Memory B cell (primary cell): ENCODE measurements around the gene FLCN.

Experiments
- ATAC-seq: fragments of 150-1000 bp; cut with Tn5 transposase; 2 replicates; pipeline ENCODE4 v1.10.0; 2021; ENCODE audit warnings: low read depth, mild to moderate bottlenecking, moderate library complexity
- DNase-seq, 2 donors: peaks; one replicate each; pipeline ENCODE4 v3.0.0; 2022; ENCODE audit warnings: low spot score in 2 of 2
- H3K27ac Mint-ChIP-seq: one replicate; pipeline ENCODE4 v1.8.0; 2022; ENCODE audit warnings: mild to moderate bottlenecking, moderate library complexity, mixed read lengths
- H3K27me3 Mint-ChIP-seq: one replicate; pipeline ENCODE4 v1.8.0; 2022; ENCODE audit warnings: mixed read lengths
- H3K36me3 Mint-ChIP-seq: one replicate; pipeline ENCODE4 v1.8.0; 2022; ENCODE audit warnings: mild to moderate bottlenecking, mixed read lengths
- H3K4me1 Mint-ChIP-seq: one replicate; pipeline ENCODE4 v1.8.0; 2022; ENCODE audit warnings: mixed read lengths
- H3K4me3 Mint-ChIP-seq: one replicate; pipeline ENCODE4 v1.8.0; 2022; ENCODE audit warnings: mild to moderate bottlenecking, moderate library complexity, mixed read lengths
- H3K9me3 Mint-ChIP-seq: one replicate; pipeline ENCODE4 v1.8.0; 2022; ENCODE audit warnings: mixed read lengths

FLCN gene

GRCh38 chr17:17180141-17180603, 56.8 kb downstream of the FLCN start:
- DNase-seq (no peak), ATAC-seq (no peak)
- Mint-ChIP-seq H3K4me1 (peaks cover 34% of the 10 kb centered on the region), H3K4me3 (no peak overlapping the region), H3K9me3 (no peaks in the 10 kb centered on the region), H3K27me3 (no peaks in the 10 kb centered on the region), H3K27ac (peak overlapping the region; percentile 76), H3K36me3 (peaks cover 26% of the 10 kb centered on the region)

- DNase-seq (no peak), ATAC-seq (no peak)
- Mint-ChIP-seq H3K4me1 (peaks cover 34% of the 10 kb centered on the region), H3K4me3 (no peak overlapping the region), H3K27ac (peak overlapping the region; percentile 76), H3K27me3 (no peaks in the 10 kb centered on the region), H3K36me3 (peaks cover 26% of the 10 kb centered on the region), H3K9me3 (no peaks in the 10 kb centered on the region)
Observed at GRCh38 chr17:17179371-17179827, 57.6 kb downstream of the FLCN start.

- no peak overlapping the region for H3K27ac Mint-ChIP-seq
- no peak for DNase-seq
- H3K27me3 Mint-ChIP-seq = no peaks in the 10 kb centered on the region
- H3K4me3 Mint-ChIP-seq = no peak overlapping the region
- H3K9me3 Mint-ChIP-seq = no peaks in the 10 kb centered on the region
- peaks cover 33% of the 10 kb centered on the region for H3K4me1 Mint-ChIP-seq
- peaks cover 29% of the 10 kb centered on the region for H3K36me3 Mint-ChIP-seq
- no peak for ATAC-seq
Observed at GRCh38 chr17:17177176-17177575, 59.8 kb downstream of the FLCN start.

GRCh38 chr17:17176341-17176740, 60.6 kb downstream of the FLCN start:
- Mint-ChIP-seq H3K9me3 (no peaks in the 10 kb centered on the region), H3K27ac (peak overlapping the region; percentile 47), H3K36me3 (peaks cover 31% of the 10 kb centered on the region), H3K27me3 (no peaks in the 10 kb centered on the region), H3K4me3 (no peak overlapping the region), H3K4me1 (peaks cover 25% of the 10 kb centered on the region)
- DNase-seq (no peak), ATAC-seq (no peak)

- H3K4me3 Mint-ChIP-seq = peak overlapping the region; percentile 17
- DNase-seq (peak; percentile 42 to 51), ATAC-seq (peak; percentile 96)
- no peaks in the 10 kb centered on the region for H3K27me3 Mint-ChIP-seq
- H3K9me3 Mint-ChIP-seq = no peaks in the 10 kb centered on the region
- H3K4me1 Mint-ChIP-seq = peaks cover 25% of the 10 kb centered on the region
- peaks cover 30% of the 10 kb centered on the region for H3K36me3 Mint-ChIP-seq
- peak overlapping the region; percentile 47 for H3K27ac Mint-ChIP-seq
Observed at GRCh38 chr17:17175917-17176316, 61.1 kb downstream of the FLCN start.

- H3K9me3 Mint-ChIP-seq = no peaks in the 10 kb centered on the region
- H3K27ac Mint-ChIP-seq = peak overlapping the region; percentile 47
- H3K4me1 Mint-ChIP-seq = peaks cover 19% of the 10 kb centered on the region
- DNase-seq (no peak), ATAC-seq (no peak)
- no peaks in the 10 kb centered on the region for H3K27me3 Mint-ChIP-seq
- no peak overlapping the region for H3K4me3 Mint-ChIP-seq
- H3K36me3 Mint-ChIP-seq = peaks cover 25% of the 10 kb centered on the region
Observed at GRCh38 chr17:17175340-17175739, 61.6 kb downstream of the FLCN start.

- H3K4me3 Mint-ChIP-seq = no peak overlapping the region
- ATAC-seq = no peak
- H3K27me3 Mint-ChIP-seq = no peaks in the 10 kb centered on the region
- peaks cover 22% of the 10 kb centered on the region for H3K36me3 Mint-ChIP-seq
- H3K4me1 Mint-ChIP-seq = peaks cover 13% of the 10 kb centered on the region
- no peak for DNase-seq
- no peak overlapping the region for H3K27ac Mint-ChIP-seq
- no peaks in the 10 kb centered on the region for H3K9me3 Mint-ChIP-seq
Observed at GRCh38 chr17:17173921-17174320, 63.0 kb downstream of the FLCN start.

GRCh38 chr17:17172990-17173389, 64.0 kb downstream of the FLCN start:
- Mint-ChIP-seq H3K4me1 (peaks cover 17% of the 10 kb centered on the region), H3K27ac (no peak overlapping the region), H3K27me3 (no peaks in the 10 kb centered on the region), H3K9me3 (no peaks in the 10 kb centered on the region), H3K4me3 (no peak overlapping the region), H3K36me3 (peaks cover 21% of the 10 kb centered on the region)
- DNase-seq (no peak), ATAC-seq (no peak)

GRCh38 chr17:17172001-17172939, 64.7 kb downstream of the FLCN start:
- no peak for ATAC-seq
- Mint-ChIP-seq H3K4me3 (no peak overlapping the region), H3K9me3 (no peaks in the 10 kb centered on the region), H3K4me1 (peaks cover 17% of the 10 kb centered on the region), H3K36me3 (peaks cover 20% of the 10 kb centered on the region), H3K27me3 (no peaks in the 10 kb centered on the region), H3K27ac (no peak overlapping the region)
- no peak for DNase-seq

- H3K36me3 Mint-ChIP-seq = peaks cover 19% of the 10 kb centered on the region
- ATAC-seq (no peak), DNase-seq (no peak)
- peaks cover 13% of the 10 kb centered on the region for H3K4me1 Mint-ChIP-seq
- no peaks in the 10 kb centered on the region for H3K27me3 Mint-ChIP-seq
- no peaks in the 10 kb centered on the region for H3K9me3 Mint-ChIP-seq
- H3K4me3 Mint-ChIP-seq = no peak overlapping the region
- peak overlapping the region; percentile 46 for H3K27ac Mint-ChIP-seq
Observed at GRCh38 chr17:17171186-17171585, 65.8 kb downstream of the FLCN start.

- Mint-ChIP-seq H3K9me3 (no peaks in the 10 kb centered on the region), H3K4me3 (no peak overlapping the region)
Observed at GRCh38 chr17:17170346-17170985, 66.5 kb downstream of the FLCN start.

GRCh38 chr17:17169396-17169795, 67.6 kb downstream of the FLCN start:
- DNase-seq (no peak), ATAC-seq (no peak)
- H3K4me3 Mint-ChIP-seq = no peak overlapping the region
- H3K27ac Mint-ChIP-seq = no peak overlapping the region
- H3K36me3 Mint-ChIP-seq = peaks cover 27% of the 10 kb centered on the region
- no peaks in the 10 kb centered on the region for H3K9me3 Mint-ChIP-seq
- H3K27me3 Mint-ChIP-seq = no peaks in the 10 kb centered on the region
- H3K4me1 Mint-ChIP-seq = peaks cover 5% of the 10 kb centered on the region

More at GRCh38 chr17:17170346-17170985, 66.5 kb downstream of the FLCN start:
- no peak for DNase-seq
- Mint-ChIP-seq H3K36me3 (peaks cover 18% of the 10 kb centered on the region), H3K27me3 (no peaks in the 10 kb centered on the region), H3K27ac (no peak overlapping the region), H3K4me1 (peaks cover 8% of the 10 kb centered on the region)
- ATAC-seq = no peak

- Mint-ChIP-seq H3K27me3 (no peaks in the 10 kb centered on the region), H3K36me3 (peaks cover 32% of the 10 kb centered on the region), H3K4me3 (no peak overlapping the region), H3K27ac (peak overlapping the region; percentile 35), H3K4me1 (peaks cover 5% of the 10 kb centered on the region), H3K9me3 (no peaks in the 10 kb centered on the region)
- ATAC-seq = no peak
- no peak for DNase-seq
Observed at GRCh38 chr17:17168401-17168800, 68.6 kb downstream of the FLCN start.

GRCh38 chr17:17167986-17168385, 69.0 kb downstream of the FLCN start:
- H3K36me3 Mint-ChIP-seq = peaks cover 36% of the 10 kb centered on the region
- peaks cover 5% of the 10 kb centered on the region for H3K4me1 Mint-ChIP-seq
- peak overlapping the region; percentile 35 for H3K27ac Mint-ChIP-seq
- no peaks in the 10 kb centered on the region for H3K9me3 Mint-ChIP-seq
- no peak overlapping the region for H3K4me3 Mint-ChIP-seq
- DNase-seq (no peak), ATAC-seq (no peak)
- no peaks in the 10 kb centered on the region for H3K27me3 Mint-ChIP-seq
